ENCODE data around the gene ESRRG.

- TF ChIP-seq CTCF (IDR thresholded peaks at IDR 0.05; ENCODE audit: insufficient read depth, low read length, poor library complexity, severe bottlenecking) = no peak
- no peak for TF ChIP-seq EZH2phosphoT487 (conservative IDR thresholded peaks at IDR 0.05; ENCODE audit: low read length)
These were observed 71.3 kb downstream of the ESRRG start for GRCh38 chr1:216651826-216652418.
